NCI-H226 (cell line): Measurements from ENCODE around the gene CDC42.

Source experiments
- DNase-seq: peaks from one replicate; pipeline ENCODE4 v3.0.0-alpha.2; 2015

The CDC42 gene

GRCh38 chr1:22132517-22133235, 80.2 kb downstream of the CDC42 start:
- peak; percentile 71 for DNase-seq

GRCh38 chr1:22133247-22133930, 80.9 kb downstream of the CDC42 start:
- no peak for DNase-seq

GRCh38 chr1:22133931-22134324, 81.4 kb downstream of the CDC42 start:
- no peak for DNase-seq

- no peak for DNase-seq
Measured at GRCh38 chr1:22137004-22137720, 84.7 kb downstream of the CDC42 start.

- DNase-seq = no peak
Measured at GRCh38 chr1:22139066-22139594, 86.6 kb downstream of the CDC42 start.

- DNase-seq = no peak
Measured at GRCh38 chr1:22139817-22140216, 87.3 kb downstream of the CDC42 start.
